AG09309 (cell line): ENCODE measurements around the gene CYP4X1.
A peak's percentile ranks its signal among the peaks of the same experiment; 100 is the strongest.
"Not testable (repeated sequence)": the region's sequence is repeated elsewhere in the genome, so short reads cannot be mapped to it uniquely, and the experiment has no call there.

Experiments
- DNase-seq: peaks from one replicate; pipeline ENCODE4 v3.0.0-alpha.2; 2010; ENCODE audit warnings: low read depth
- H3K4me3 ChIP-seq: 2 replicates; pipeline ENCODE4 v1.5.1; 2011; ENCODE audit warnings: mild to moderate bottlenecking, low read depth, low read length, moderate library complexity; ENCODE audit not compliant: control insufficient read depth
- TF ChIP-seq, protein P1 (sequence below): IDR thresholded peaks from 2 replicates; pipeline ENCODE4 v1.5.1; 2011; ENCODE audit warnings: mild to moderate bottlenecking, low read depth, low read length, inconsistent platforms; ENCODE audit not compliant: insufficient read depth, control insufficient read depth; ENCODE audit errors: missing control alignments

CYP4X1 gene

DNA sequence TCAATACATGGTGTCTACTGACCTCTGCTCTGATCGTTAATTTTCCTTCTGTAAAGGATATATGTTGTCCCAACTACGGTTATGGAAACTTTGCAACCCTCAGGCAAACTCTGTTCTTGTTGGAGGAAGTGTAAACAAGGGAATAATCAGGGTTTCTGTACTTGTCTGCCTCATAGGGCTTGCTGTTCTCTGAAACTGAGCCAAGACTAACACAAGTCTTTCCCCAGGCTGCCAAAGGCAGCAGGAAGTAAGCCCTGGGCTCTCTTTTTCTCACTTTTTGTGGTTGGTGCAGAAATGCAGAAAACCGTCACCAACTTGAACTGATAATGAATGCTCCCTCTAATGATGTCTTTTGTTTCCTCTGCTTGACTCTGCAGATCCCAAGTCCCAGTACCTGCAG lies 7.6 kb downstream of the CYP4X1 start:
- no peak overlapping the region for H3K4me3 ChIP-seq
- no peak for DNase-seq
- TF ChIP-seq, protein P1, sequence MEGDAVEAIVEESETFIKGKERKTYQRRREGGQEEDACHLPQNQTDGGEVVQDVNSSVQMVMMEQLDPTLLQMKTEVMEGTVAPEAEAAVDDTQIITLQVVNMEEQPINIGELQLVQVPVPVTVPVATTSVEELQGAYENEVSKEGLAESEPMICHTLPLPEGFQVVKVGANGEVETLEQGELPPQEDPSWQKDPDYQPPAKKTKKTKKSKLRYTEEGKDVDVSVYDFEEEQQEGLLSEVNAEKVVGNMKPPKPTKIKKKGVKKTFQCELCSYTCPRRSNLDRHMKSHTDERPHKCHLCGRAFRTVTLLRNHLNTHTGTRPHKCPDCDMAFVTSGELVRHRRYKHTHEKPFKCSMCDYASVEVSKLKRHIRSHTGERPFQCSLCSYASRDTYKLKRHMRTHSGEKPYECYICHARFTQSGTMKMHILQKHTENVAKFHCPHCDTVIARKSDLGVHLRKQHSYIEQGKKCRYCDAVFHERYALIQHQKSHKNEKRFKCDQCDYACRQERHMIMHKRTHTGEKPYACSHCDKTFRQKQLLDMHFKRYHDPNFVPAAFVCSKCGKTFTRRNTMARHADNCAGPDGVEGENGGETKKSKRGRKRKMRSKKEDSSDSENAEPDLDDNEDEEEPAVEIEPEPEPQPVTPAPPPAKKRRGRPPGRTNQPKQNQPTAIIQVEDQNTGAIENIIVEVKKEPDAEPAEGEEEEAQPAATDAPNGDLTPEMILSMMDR: no peak

DNA sequence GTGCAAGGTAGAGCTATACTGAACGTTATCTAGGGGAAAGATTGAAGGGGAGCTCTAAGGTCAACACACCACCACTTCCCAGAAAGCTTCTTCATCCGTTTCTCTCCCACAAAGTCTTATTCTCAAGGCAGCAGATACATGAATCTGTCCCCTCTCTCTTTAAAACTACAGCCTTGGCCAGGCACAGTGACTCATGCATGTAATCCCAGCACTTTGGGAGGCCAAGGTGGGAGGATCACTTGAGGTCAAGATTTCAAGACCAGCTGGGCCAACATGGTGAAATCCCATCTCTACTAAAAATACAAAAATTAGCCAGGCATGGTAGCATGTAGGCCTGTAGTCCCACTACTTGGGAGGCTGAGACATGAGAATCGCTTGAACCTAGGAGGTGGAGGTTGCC lies 8.1 kb downstream of the CYP4X1 start:
- TF ChIP-seq, protein P1: no peak
- H3K4me3 ChIP-seq: no peak overlapping the region
- no peak for DNase-seq

DNA sequence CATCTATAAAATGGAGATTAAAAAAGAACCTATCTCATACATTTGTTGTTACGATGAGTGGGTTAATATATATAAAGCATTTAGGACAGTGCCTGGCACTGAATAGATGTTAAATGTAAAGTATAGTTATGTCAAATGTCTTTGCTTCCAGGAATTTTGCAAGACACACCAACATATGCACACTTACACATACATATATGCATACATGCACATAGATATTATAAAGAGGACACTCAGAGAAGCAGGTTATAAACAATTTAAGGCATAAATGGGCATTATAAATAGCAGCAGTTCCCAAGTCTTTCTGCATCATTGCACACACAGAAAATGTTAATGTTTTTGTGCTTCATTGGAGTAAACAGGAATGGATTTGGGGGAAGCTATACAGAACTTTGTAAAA lies 13.3 kb downstream of the CYP4X1 start:
- H3K4me3 ChIP-seq: no peak overlapping the region
- DNase-seq: no peak
- TF ChIP-seq, protein P1: no peak

DNA sequence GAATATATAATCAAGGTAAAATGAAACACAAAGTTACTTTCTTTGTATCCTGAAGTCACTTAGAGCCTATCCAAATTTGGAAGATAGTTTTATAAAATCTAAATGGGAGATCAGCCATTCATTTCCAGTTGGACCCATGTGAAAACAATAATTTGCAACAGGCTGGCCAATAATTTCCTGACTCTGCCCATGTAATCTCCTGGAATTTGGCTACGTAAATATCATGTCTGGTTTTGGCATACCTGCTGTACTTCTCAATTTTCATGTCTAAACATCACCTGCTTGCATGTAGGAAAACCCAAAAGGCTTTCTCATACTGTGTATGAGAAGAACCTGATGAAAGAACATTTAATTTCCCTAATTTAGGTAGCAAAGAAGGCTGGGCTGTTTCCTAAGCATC lies 35.9 kb downstream of the CYP4X1 start:
- H3K4me3 ChIP-seq: no peak overlapping the region
- TF ChIP-seq, protein P1: no peak
- DNase-seq: no peak

DNA sequence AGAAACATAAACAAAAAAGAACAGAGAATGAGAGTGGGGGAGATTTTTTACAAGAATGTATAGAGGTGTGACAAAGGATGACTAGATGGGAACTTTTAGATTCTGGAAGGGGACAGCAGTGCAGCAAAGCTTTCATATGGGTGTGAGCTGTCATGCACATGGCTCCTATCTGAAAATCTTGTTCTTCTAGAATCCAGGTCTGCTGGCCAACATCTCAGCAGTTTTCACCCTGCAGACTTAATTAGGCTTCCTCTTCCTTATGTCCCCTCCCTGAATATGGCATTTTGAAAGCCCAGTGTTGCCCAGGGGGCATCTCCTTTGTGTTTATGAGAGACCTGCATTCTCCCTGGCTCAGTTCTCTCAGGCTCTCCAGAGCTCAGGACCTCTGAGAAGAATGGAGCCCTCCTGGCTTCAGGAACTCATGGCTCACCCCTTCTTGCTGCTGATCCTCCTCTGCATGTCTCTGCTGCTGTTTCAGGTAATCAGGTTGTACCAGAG lies 43.7 kb downstream of the CYP4X1 start, which contains the start of gene CYP4Z1:
Gene CYP4Z1, plus strand, starts transcription at position 135 of the 498 bp plus-strand sequence. Its CDS starts 260 bp downstream, at position 395.
- H3K4me3 ChIP-seq: no peak within 1 kb of the TSS
- no peak for DNase-seq
- TF ChIP-seq, protein P1: no peak

DNA sequence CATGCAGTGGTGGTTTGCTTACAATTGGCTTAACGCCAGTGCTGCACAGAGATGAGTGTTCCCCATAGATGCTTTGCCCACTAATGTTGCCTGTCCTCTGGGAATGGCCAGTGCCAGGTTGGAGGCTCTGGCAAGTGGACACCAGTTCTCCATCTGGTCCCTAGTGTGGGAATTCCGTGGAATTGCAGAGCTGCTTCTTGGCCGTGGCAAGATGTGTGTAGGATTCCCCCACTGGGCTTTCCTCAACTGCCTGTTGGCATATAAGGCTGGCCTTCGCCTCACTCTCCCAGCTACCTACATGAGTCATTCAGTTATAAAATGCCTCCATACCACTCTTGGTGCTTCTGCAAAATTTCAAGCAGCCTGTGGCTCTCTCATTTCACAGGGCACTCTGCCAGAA lies 45.6 kb downstream of the CYP4X1 start:
- not testable (repeated sequence) for DNase-seq

DNA sequence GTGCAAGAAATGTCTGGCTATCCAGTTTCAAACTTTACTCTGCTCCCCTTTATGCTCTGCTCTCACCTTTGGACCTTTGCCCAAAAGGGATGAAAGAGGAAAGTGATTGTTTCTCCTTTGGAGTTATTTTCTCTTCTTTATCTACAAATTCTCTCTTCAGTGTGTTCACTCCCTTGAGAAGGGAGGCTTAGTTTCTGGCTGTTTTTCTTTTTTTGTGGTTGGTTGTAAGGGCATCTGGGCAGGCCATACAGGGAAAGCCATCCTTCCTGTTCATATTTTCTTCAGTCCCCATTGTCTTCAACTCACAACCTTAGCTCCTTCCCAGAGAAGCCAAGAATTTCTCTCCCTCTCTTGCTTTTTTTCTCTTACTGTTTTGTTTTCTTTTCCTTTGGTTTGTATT lies 46.0 kb downstream of the CYP4X1 start:
- H3K4me3 ChIP-seq, DNase-seq: not testable (repeated sequence)

More for the DNA sequence above, 45.6 kb downstream of the CYP4X1 start:
- not testable (repeated sequence) for H3K4me3 ChIP-seq

DNA sequence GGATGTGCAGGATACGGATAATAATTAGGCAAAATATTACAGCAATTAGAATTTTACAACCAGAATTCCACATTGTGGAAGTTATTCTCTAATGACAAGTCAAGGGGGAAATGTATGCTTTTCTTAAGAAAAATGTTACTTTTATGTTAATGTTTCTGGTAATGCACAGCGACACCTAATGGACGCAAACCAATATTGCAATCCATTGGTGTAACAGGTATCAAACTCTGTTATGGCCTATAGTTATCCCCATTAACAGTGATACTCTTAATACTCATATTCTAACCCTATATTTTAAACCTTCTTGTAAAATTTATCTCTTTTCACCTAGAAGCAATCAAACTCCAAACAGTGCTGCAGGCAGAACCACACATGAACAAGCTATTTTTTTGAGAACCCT lies 65.9 kb downstream of the CYP4X1 start:
- TF ChIP-seq, protein P1: peak; percentile 35
- DNase-seq, H3K4me3 ChIP-seq: not testable (repeated sequence)
